ENCODE data around the gene KCTD4.

The KCTD4 gene

DNA sequence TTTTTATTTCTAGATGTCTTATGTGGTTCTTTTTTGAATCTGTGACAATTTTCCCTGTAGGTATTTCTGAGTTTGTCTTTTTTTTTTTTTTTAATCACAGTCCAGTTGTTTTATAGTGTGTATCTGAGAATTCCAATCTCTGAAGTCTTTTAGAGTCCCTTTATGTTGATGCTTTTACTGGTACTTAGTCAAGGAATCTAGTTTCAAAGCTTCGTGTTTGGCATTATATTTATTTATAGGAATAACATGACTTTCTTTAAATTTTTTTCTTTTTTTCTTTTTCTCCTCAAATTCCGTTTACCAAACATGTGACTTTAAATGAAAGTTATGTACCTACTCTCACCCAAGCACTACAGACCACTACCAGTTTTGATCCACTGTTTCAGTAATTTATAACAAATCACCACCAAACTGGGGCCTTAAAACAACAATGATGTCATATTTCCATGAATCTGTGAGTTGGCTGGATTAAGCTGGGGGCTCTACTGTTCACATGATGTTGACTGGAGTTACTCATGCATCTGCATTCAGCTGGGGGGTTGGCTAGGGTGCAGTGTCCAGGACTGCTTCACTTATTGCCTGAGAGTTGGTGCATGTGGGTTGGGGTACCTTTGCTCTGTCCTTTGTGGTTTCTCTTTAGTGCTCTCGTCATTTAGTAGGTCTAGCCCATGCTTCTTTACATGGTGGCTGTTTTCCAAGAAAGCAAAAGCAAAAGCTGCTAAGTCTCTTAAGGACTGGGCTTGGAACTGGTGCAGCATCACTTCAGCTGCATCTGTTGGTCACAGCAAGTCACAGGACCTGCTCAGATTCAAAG, 22.3 kb downstream of the KCTD4 start:
- Histone ChIP-seq H3K4me3 (ENCODE audit: extremely low read depth, insufficient read depth, low read length, poor library complexity, severe bottlenecking) (no peak overlapping the region), H3K27ac (ENCODE audit: low read depth, low read length, severe bottlenecking) (no peak overlapping the region), H3K4me1 (ENCODE audit: control insufficient read depth, insufficient read depth, low read length, poor library complexity, severe bottlenecking) (no peaks in the 10 kb centered on the region), H3K36me3 (ENCODE audit: control insufficient read depth, insufficient read depth, low read length) (peaks cover 5% of the 10 kb centered on the region), H3K9me3 (ENCODE audit: control insufficient read depth, low read length) (no peaks in the 10 kb centered on the region)
- 96 to 100% methylated on average over 1 to 2 of the region's 3 CpGs for WGBS, 2 experiments (ENCODE audit: insufficient coverage in 2 of 2)

DNA sequence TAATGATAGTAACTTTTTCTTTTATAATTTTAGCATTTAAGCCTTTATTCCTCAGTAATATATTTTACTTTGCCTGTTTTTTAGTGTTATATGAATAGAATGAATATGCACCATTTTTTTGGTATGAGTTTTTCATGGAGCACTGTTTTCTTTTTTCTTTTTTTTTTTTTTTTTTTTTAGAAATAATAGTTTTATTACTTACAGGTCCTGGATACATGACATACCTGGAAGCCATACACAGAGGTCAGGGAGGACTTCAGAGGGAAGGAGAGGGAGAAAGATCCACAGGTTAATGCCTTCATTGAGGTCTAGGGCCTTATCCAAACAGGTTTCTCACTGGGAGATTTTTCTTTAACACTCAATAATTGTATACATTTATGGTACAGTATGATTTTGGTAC, 26.4 kb downstream of the KCTD4 start:
- Histone ChIP-seq H3K27ac (ENCODE audit: low read depth, low read length, severe bottlenecking) (no peak overlapping the region), H3K9me3 (ENCODE audit: control insufficient read depth, low read length) (no peaks in the 10 kb centered on the region), H3K36me3 (ENCODE audit: control insufficient read depth, insufficient read depth, low read length) (peaks cover 12% of the 10 kb centered on the region), H3K4me1 (ENCODE audit: control insufficient read depth, insufficient read depth, low read length, poor library complexity, severe bottlenecking) (no peaks in the 10 kb centered on the region), H3K4me3 (ENCODE audit: extremely low read depth, insufficient read depth, low read length, poor library complexity, severe bottlenecking) (no peak overlapping the region)

DNA sequence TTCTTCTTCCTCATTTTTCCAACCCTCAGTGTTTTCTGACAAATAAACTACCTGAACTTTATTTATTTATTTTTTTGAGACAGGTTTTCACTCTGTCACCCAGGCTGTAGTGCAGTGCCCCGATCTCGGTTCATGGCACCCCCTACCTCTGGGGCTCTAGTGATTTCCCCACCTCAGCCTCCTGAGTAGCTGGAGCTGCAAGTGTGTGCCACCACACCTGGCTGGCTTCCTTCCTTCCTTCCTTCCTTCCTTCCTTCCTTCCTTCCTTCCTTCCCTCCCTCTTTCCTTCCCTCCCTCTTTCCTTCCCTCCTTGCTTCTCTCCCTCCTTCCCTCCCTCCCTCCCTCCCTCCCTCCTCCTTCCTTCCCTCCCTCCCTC, 32.3 kb downstream of the KCTD4 start:
- Histone ChIP-seq H3K4me3 (ENCODE audit: extremely low read depth, insufficient read depth, low read length, poor library complexity, severe bottlenecking) (no peak overlapping the region), H3K4me1 (ENCODE audit: control insufficient read depth, insufficient read depth, low read length, poor library complexity, severe bottlenecking) (no peaks in the 10 kb centered on the region), H3K27ac (ENCODE audit: low read depth, low read length, severe bottlenecking) (no peak overlapping the region), H3K36me3 (ENCODE audit: control insufficient read depth, insufficient read depth, low read length) (peaks cover 27% of the 10 kb centered on the region), H3K9me3 (ENCODE audit: control insufficient read depth, low read length) (no peaks in the 10 kb centered on the region)
- WGBS, 2 experiments (ENCODE audit: insufficient coverage in 2 of 2) = 72 to 94% methylated on average over 2 of the region's 2 CpGs

DNA sequence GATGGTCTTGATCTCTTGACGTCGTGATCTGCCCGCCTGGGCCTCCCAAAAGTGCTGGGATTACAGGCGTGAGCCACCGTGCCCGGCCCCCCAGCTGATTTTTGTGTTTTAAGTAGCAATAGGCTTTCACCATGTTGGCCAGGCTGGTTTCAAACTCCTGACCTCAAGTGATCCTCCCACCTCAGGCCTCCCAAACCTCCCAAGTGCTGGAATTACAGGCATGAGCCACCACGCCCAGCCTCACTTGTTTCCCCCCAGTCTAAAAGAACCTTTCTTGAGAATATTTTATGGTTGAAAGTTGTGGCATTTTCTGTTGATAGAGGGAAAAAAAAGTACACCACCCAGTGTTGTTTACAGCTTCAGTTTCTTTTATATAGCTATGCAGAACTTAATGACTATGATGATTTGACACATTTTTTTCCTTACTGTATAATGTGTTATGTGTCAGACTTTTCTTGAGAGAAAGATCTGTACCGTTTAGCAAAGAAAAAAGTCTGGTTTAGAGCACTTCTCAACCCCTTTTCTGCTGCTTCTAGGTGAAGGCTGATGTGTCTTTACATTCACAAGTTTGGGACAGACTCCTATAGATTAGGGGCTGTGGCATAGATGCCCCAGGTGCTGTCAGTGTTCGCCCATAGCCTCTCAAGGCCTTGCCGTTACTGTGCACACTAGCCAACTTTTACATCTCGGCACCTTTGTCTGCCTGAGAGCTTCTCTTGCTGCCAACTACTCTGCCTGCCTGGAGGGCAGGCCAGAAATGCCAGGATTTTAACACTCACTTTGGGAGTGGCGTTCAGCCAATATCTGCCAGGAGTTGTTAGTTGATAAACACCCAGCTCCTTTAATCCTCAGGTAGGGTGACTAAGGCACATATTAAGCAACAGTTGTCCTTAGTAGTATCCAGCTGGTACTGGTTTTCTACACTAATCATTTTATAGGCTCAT, 33.0 kb downstream of the KCTD4 start:
- Histone ChIP-seq H3K9me3 (ENCODE audit: control insufficient read depth, low read length) (no peaks in the 10 kb centered on the region), H3K4me1 (ENCODE audit: control insufficient read depth, insufficient read depth, low read length, poor library complexity, severe bottlenecking) (no peaks in the 10 kb centered on the region), H3K4me3 (ENCODE audit: extremely low read depth, insufficient read depth, low read length, poor library complexity, severe bottlenecking) (no peak overlapping the region), H3K27ac (ENCODE audit: low read depth, low read length, severe bottlenecking) (no peak overlapping the region), H3K36me3 (ENCODE audit: control insufficient read depth, insufficient read depth, low read length) (peaks cover 23% of the 10 kb centered on the region)
- 81 to 91% methylated on average over 5 to 6 of the region's 12 CpGs for WGBS, 2 experiments (ENCODE audit: insufficient coverage in 2 of 2)

DNA sequence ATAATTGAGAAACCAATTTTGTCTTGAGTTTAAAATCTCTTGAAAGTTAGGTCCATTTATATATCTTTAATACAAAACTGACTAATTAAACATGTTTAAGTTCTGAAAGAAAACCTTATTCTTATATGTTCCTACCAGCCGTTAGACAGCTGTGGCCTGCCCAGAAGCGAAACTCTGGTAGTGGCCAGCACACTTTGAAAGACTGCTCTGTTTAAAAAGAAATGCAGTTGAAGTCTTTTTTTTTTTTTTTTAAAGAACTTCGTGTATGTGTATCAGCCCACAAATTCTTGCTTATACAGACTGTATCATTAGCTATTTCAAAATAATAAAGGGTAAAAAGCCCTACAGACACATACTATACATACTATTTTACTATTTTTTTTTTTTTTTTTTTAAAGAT, 34.0 kb downstream of the KCTD4 start:
- Histone ChIP-seq H3K27ac (ENCODE audit: low read depth, low read length, severe bottlenecking) (no peak overlapping the region), H3K4me1 (ENCODE audit: control insufficient read depth, insufficient read depth, low read length, poor library complexity, severe bottlenecking) (no peaks in the 10 kb centered on the region), H3K4me3 (ENCODE audit: extremely low read depth, insufficient read depth, low read length, poor library complexity, severe bottlenecking) (no peak overlapping the region), H3K9me3 (ENCODE audit: control insufficient read depth, low read length) (no peaks in the 10 kb centered on the region), H3K36me3 (ENCODE audit: control insufficient read depth, insufficient read depth, low read length) (peaks cover 19% of the 10 kb centered on the region)
- no CpG with 5 or more reads among the region's 3 CpGs for WGBS, 2 experiments (ENCODE audit: insufficient coverage in 2 of 2)

DNA sequence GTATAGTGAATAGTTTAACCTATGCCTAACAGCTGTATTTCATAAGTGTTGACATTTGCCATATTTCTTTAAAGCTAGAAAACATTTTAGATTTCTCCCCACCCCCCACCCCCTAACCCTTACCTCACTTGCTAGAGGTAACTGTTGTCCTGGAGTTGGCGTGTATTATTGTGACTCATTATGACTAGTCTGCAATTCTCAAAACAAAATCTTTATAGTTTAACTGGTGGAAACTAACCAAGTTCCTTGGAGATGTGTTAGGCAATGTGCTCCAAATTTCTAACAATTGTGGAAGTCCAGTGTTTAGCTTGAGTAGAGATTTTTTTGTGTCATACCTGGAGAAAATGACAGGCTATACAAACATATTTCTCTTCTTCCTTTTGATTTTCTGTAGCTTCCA, 38.0 kb downstream of the KCTD4 start:
- H3K4me1 ChIP-seq (ENCODE audit: control insufficient read depth, insufficient read depth, low read length, poor library complexity, severe bottlenecking) = no peaks in the 10 kb centered on the region
- no peak overlapping the region for H3K4me3 ChIP-seq (ENCODE audit: extremely low read depth, insufficient read depth, low read length, poor library complexity, severe bottlenecking)
- no peaks in the 10 kb centered on the region for H3K9me3 ChIP-seq (ENCODE audit: control insufficient read depth, low read length)
- no CpG with 5 or more reads among the region's 1 CpG for WGBS, 2 experiments (ENCODE audit: insufficient coverage in 2 of 2)
- no peak overlapping the region for H3K27ac ChIP-seq (ENCODE audit: low read depth, low read length, severe bottlenecking)
- H3K36me3 ChIP-seq (ENCODE audit: control insufficient read depth, insufficient read depth, low read length) = peaks cover 35% of the 10 kb centered on the region

DNA sequence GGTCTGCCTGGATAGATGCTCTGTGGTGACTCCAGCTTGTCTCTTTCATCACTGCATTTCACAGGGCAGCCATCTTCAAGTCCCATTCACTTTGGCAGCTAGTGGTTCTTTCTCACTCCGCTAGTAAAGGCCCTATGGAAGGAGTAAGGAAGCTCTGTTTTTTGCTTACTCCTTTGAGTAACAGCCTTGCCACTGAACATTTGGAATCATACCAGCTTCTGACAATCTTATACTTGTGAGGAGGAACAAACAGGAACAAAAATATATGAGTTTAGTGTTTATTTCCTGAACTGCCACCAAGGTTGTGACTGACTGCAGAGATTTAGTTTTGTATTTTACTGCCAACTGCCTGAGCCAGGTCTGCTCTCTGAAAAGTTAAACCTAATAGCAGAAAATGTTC, 38.7 kb downstream of the KCTD4 start:
- Histone ChIP-seq H3K9me3 (ENCODE audit: control insufficient read depth, low read length) (no peaks in the 10 kb centered on the region), H3K36me3 (ENCODE audit: control insufficient read depth, insufficient read depth, low read length) (peaks cover 38% of the 10 kb centered on the region), H3K4me1 (ENCODE audit: control insufficient read depth, insufficient read depth, low read length, poor library complexity, severe bottlenecking) (no peaks in the 10 kb centered on the region), H3K4me3 (ENCODE audit: extremely low read depth, insufficient read depth, low read length, poor library complexity, severe bottlenecking) (no peak overlapping the region), H3K27ac (ENCODE audit: low read depth, low read length, severe bottlenecking) (no peak overlapping the region)
- no CpG with 5 or more reads among the region's 1 CpG for WGBS, 2 experiments (ENCODE audit: insufficient coverage in 2 of 2)

GRCh38 chr13:45156565-45157361, 44.1 kb downstream of the KCTD4 start:
- WGBS, 2 experiments (ENCODE audit: insufficient coverage in 2 of 2) = 94% methylated on average over 6 to 7 of the region's 7 CpGs

DNA sequence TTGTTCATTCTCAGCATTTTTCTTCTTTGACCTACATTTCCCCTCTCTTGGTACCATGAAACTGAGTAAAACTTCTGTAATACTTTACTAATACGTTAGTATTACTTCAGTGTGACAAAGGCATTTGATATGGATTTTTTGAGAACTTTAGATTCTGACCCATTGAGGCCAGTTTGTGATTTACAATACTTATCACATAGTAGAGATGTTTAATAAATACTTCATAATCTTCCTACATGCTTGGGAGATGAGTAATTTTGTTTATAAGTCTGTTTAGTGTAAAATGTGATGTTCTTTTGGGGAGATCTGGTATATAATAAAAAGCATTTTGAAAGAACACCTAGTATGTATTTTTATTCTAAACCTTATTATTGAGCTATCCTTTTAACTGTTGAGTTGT, 50.9 kb downstream of the KCTD4 start:
- no CpG with 5 or more reads among the region's 1 CpG for WGBS, 2 experiments (ENCODE audit: insufficient coverage in 2 of 2)
- no peak overlapping the region for H3K27ac ChIP-seq (ENCODE audit: low read depth, low read length, severe bottlenecking)
- H3K4me1 ChIP-seq (ENCODE audit: control insufficient read depth, insufficient read depth, low read length, poor library complexity, severe bottlenecking) = no peaks in the 10 kb centered on the region
- H3K9me3 ChIP-seq (ENCODE audit: control insufficient read depth, low read length) = no peaks in the 10 kb centered on the region
- H3K4me3 ChIP-seq (ENCODE audit: extremely low read depth, insufficient read depth, low read length, poor library complexity, severe bottlenecking) = no peak overlapping the region
- H3K36me3 ChIP-seq (ENCODE audit: control insufficient read depth, insufficient read depth, low read length) = peaks cover 15% of the 10 kb centered on the region

More at GRCh38 chr13:45156565-45157361, 44.1 kb downstream of the KCTD4 start:
- Histone ChIP-seq H3K4me3 (ENCODE audit: extremely low read depth, insufficient read depth, low read length, poor library complexity, severe bottlenecking) (no peak overlapping the region), H3K36me3 (ENCODE audit: control insufficient read depth, insufficient read depth, low read length) (peaks cover 52% of the 10 kb centered on the region), H3K27ac (ENCODE audit: low read depth, low read length, severe bottlenecking) (no peak overlapping the region), H3K4me1 (ENCODE audit: control insufficient read depth, insufficient read depth, low read length, poor library complexity, severe bottlenecking) (no peaks in the 10 kb centered on the region), H3K9me3 (ENCODE audit: control insufficient read depth, low read length) (no peaks in the 10 kb centered on the region)

GRCh38 chr13:45143346-45143751, 57.5 kb downstream of the KCTD4 start:
- Histone ChIP-seq H3K9me3 (ENCODE audit: control insufficient read depth, low read length) (no peaks in the 10 kb centered on the region), H3K27ac (ENCODE audit: low read depth, low read length, severe bottlenecking) (peak overlapping the region; percentile 73), H3K4me1 (ENCODE audit: control insufficient read depth, insufficient read depth, low read length, poor library complexity, severe bottlenecking) (peaks cover 11% of the 10 kb centered on the region), H3K36me3 (ENCODE audit: control insufficient read depth, insufficient read depth, low read length) (peaks cover 17% of the 10 kb centered on the region), H3K4me3 (ENCODE audit: extremely low read depth, insufficient read depth, low read length, poor library complexity, severe bottlenecking) (no peak overlapping the region)
- WGBS, 2 experiments (ENCODE audit: insufficient coverage in 2 of 2) = 94 to 96% methylated on average over 2 to 3 of the region's 7 CpGs

Measured in mesodermal cell (in vitro differentiated cells).